Glutamatergic neuron (in vitro differentiated cells): Measurements from ENCODE around the gene CDK5RAP2. TPM values are rescaled to one million over a fixed set of nuclear protein-coding genes. Genes with fewer than 3 reads are reported as not detected.
"Not testable (repeated sequence)": the region's sequence is repeated elsewhere in the genome, so short reads cannot be mapped to it uniquely, and the experiment has no call there.

Experiments
- DNase-seq: peaks from one replicate; pipeline ENCODE4 v3.0.0; 2022
- H3K27ac Mint-ChIP-seq: one replicate; pipeline ENCODE4 v1.8.0; 2020; ENCODE audit warnings: mild to moderate bottlenecking, mixed read lengths, inconsistent platforms; ENCODE audit not compliant: unreplicated experiment
- H3K27me3 Mint-ChIP-seq: one replicate; pipeline ENCODE4 v1.8.0; 2020; ENCODE audit warnings: mild to moderate bottlenecking, moderate library complexity, mixed read lengths, inconsistent platforms; ENCODE audit not compliant: unreplicated experiment
- H3K36me3 Mint-ChIP-seq: one replicate; pipeline ENCODE4 v1.8.0; 2020; ENCODE audit warnings: mild to moderate bottlenecking, mixed read lengths, inconsistent platforms; ENCODE audit not compliant: unreplicated experiment
- H3K4me1 Mint-ChIP-seq: one replicate; pipeline ENCODE4 v1.8.0; 2020; ENCODE audit warnings: mild to moderate bottlenecking, low read depth, mixed read lengths, inconsistent platforms; ENCODE audit not compliant: unreplicated experiment
- H3K4me3 Mint-ChIP-seq: one replicate; pipeline ENCODE4 v1.8.0; 2020; ENCODE audit warnings: mild to moderate bottlenecking, mixed read lengths, inconsistent platforms; ENCODE audit not compliant: unreplicated experiment
- H3K9me3 Mint-ChIP-seq: one replicate; pipeline ENCODE4 v1.8.0; 2020; ENCODE audit warnings: mild to moderate bottlenecking, moderate library complexity, mixed read lengths, inconsistent platforms; ENCODE audit not compliant: unreplicated experiment
- long read RNA-seq: library from polyadenylated mRNA; unstranded; transcript quantifications from one replicate; pipeline ENCODE4 v2.0.0, GENCODE V29; 2020; ENCODE audit not compliant: unreplicated experiment
- total RNA-seq: library from RNA; stranded (reverse); fragmentation: NEBNext Ultra II Directional; extraction: Animal tissue kit (Norgen Biotek cat#: 25700); gene quantifications from one replicate; pipeline ENCODE4 v1.2.1, GENCODE V29; 2021; ENCODE audit not compliant: unreplicated experiment
- TF ChIP-seq, protein P1 (sequence below): fragments of 200-600 bp; sonication (generic); IDR thresholded peaks from one replicate; pipeline ENCODE4 v1.5.0; 2021; ENCODE audit not compliant: partially characterized antibody, unreplicated experiment

The CDK5RAP2 gene
- total RNA-seq = 53.2 TPM
- long read RNA-seq, partial matches to known transcripts = 2 of 4 reads
- long read RNA-seq, other reads (novel, unspliced or antisense) = 1 of 4 reads

DNA sequence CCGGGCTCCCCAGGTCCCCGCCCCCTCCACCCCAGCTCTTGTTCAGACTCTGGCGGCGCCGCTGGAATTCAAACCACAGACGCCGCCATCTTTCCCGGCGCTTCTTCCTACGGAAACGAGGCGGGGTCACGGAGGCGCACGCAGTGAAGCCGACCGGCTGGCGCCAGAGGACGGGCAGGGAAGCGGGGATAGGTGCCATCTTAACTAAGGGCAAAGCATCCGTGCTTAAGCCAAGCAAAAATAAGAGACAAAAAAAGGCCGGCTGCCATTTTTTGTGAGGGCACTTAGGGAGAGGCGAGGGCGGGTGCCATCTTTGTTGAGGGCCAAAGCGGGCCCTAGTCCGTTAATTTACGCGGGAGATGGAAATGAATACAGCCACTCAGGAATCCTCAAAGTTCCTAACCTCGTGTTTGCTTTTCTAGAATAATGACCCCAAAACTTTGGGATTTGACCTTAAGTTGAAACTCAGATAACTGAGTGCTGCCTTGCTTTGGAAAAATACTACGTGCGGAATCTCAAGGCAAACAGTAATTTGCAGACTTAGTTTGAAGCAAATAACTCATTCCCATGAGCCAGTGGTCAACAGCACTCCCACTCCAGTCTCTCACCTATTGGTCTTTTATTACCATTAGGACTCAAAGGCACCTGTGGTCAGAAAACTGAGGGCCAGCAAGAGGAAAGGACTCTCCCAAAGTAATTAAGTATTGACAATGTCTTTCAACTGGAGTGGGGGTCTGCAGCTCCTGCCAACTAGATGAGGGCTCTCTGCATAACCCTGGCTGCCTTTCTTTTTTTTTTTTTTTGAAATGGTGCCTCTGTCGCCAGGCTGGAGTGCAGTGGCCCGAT, at the start of gene CDK5RAP2:
Gene CDK5RAP2 (minus strand): TSS at position 117 of the 846 bp plus-strand sequence. CDS start 189 bp downstream, outside the sequence.
- DNase-seq = peak; percentile 93
- Mint-ChIP-seq H3K36me3 (no peaks in the 10 kb centered on the region), H3K4me1 (peaks cover 2% of the 10 kb centered on the region), H3K27me3 (peaks cover 1% of the 10 kb centered on the region), H3K27ac (peak within 1 kb of the TSS; percentile 85), H3K4me3 (peak within 1 kb of the TSS; percentile 95), H3K9me3 (no peaks in the 10 kb centered on the region)
- TF ChIP-seq, protein P1, sequence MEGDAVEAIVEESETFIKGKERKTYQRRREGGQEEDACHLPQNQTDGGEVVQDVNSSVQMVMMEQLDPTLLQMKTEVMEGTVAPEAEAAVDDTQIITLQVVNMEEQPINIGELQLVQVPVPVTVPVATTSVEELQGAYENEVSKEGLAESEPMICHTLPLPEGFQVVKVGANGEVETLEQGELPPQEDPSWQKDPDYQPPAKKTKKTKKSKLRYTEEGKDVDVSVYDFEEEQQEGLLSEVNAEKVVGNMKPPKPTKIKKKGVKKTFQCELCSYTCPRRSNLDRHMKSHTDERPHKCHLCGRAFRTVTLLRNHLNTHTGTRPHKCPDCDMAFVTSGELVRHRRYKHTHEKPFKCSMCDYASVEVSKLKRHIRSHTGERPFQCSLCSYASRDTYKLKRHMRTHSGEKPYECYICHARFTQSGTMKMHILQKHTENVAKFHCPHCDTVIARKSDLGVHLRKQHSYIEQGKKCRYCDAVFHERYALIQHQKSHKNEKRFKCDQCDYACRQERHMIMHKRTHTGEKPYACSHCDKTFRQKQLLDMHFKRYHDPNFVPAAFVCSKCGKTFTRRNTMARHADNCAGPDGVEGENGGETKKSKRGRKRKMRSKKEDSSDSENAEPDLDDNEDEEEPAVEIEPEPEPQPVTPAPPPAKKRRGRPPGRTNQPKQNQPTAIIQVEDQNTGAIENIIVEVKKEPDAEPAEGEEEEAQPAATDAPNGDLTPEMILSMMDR = no peak

DNA sequence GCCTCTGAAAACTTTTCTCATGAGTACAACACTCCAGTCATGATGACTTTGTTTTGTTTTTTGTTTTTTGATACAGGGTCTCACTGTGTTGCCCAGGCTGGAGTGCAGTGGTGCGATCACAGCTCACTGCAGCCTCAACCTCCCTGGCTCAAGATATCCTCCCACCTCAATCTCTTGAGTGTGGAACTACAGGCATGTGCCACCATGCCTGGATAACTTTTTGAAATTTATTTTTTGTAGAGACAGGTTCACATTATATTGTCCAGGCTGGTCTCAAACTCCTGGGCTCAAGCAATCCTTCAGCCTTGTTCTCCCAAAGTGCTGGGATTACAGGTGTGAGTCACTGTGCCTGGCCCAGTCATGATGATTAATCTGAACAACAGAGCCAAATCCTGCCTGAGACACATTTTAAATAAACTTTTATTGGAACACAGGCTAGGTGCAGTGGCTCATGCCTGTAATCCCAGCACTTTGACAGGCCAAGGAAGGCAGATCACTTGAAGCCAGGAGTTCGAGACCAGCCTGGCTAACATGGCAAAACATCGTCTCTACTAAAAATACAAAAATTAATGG, 49.0 kb upstream of the CDK5RAP2 start:
- not testable (repeated sequence) for H3K27ac Mint-ChIP-seq, DNase-seq, H3K27me3 Mint-ChIP-seq, H3K36me3 Mint-ChIP-seq, H3K9me3 Mint-ChIP-seq, H3K4me1 Mint-ChIP-seq, H3K4me3 Mint-ChIP-seq

DNA sequence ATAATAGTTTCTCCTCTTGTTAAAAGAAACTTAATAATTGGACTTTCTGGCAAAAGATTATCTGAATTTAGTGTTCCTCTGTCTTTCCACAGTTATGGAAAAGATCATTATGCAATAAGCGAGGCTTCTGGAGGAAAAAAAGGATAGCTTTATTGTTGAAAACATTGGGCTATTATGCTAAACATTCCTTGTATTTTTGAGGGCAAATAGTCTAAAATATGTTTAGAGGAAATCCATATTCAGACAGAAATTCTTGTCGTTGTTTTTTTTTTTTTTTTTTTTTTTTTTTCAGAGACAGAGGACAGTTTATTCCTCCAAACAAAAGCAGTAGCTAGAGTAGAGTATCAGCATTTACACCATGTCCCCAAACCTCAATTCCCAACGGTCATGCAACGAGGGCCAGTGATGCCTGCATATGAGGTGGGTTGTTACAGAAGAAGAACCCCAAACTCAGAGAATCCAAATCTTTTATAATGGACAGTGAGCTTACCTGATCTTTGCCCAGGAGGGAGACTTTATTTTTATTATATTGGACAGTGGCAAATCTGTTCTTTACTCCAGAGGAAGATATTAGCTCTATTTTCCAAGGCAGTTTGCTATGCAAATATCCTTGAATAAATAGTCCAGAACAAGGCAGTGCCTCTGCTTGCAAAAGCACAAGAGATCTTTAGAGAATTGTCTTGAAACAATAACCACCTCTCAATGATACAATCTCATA, 48.4 kb upstream of the CDK5RAP2 start:
- no peak for DNase-seq
- Mint-ChIP-seq H3K4me3 (no peak overlapping the region), H3K36me3 (no peaks in the 10 kb centered on the region), H3K27me3 (no peaks in the 10 kb centered on the region), H3K27ac (no peak overlapping the region), H3K4me1 (no peaks in the 10 kb centered on the region), H3K9me3 (peaks cover 6% of the 10 kb centered on the region)
- TF ChIP-seq, protein P1 = no peak

DNA sequence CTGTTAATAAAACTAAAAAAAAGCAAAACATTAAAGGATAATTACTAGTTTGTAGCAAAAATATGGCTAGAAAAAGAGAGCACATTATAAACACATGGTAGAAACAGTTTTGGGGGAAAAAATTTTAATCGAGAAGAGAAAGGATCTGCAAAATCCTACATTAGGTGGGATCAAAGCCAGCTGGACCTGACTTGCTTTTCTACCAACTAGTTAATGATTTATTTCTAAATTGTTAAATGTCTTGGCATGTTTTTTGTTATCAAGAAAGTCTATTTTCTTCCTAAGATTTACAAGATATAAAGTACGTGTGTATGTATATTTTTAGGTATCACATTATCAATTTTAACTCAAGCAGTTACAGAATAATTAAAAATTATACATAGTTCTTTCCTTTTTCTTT, 47.1 kb upstream of the CDK5RAP2 start:
- H3K4me3 Mint-ChIP-seq = no peak overlapping the region
- H3K36me3 Mint-ChIP-seq = no peaks in the 10 kb centered on the region
- H3K27me3 Mint-ChIP-seq = no peaks in the 10 kb centered on the region
- peaks cover 3% of the 10 kb centered on the region for H3K9me3 Mint-ChIP-seq
- TF ChIP-seq, protein P1 = no peak
- no peak for DNase-seq
- H3K27ac Mint-ChIP-seq = no peak overlapping the region
- no peaks in the 10 kb centered on the region for H3K4me1 Mint-ChIP-seq

DNA sequence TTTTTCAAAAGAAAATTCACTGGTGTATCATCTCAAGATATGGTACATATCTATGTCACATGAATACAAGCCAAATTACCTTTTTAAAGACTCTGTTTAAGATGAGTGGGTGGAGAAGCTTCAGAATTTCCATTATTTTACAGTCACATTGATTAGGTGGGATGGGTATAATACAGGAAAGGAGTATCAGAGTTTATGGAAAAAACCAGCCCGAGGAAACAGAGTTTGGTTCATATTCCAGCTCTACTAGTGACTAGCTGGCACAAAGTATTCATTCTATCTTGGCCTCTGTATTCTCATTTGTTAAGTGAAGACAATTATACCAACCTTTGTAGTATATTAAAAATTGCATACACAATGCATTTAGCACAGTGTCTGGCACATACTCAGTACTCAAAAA, 46.5 kb upstream of the CDK5RAP2 start:
- Mint-ChIP-seq H3K36me3 (no peaks in the 10 kb centered on the region), H3K4me1 (no peaks in the 10 kb centered on the region), H3K27me3 (no peaks in the 10 kb centered on the region), H3K4me3 (no peak overlapping the region), H3K9me3 (peaks cover 1% of the 10 kb centered on the region), H3K27ac (no peak overlapping the region)
- no peak for DNase-seq
- TF ChIP-seq, protein P1 = no peak
